GM21381 (cell line): ENCODE results near the gene IFT22.
"Not testable (repeated sequence)": the region's sequence is repeated elsewhere in the genome, so short reads cannot be mapped to it uniquely, and the experiment has no call there.

Source experiments
- ATAC-seq: cut with Tn5 transposase; IDR thresholded peaks from one replicate; pipeline ENCODE4 v1.9.1; 2021; ENCODE audit warnings: mild to moderate bottlenecking, moderate library complexity; ENCODE audit not compliant: unreplicated experiment

Gene IFT22

DNA sequence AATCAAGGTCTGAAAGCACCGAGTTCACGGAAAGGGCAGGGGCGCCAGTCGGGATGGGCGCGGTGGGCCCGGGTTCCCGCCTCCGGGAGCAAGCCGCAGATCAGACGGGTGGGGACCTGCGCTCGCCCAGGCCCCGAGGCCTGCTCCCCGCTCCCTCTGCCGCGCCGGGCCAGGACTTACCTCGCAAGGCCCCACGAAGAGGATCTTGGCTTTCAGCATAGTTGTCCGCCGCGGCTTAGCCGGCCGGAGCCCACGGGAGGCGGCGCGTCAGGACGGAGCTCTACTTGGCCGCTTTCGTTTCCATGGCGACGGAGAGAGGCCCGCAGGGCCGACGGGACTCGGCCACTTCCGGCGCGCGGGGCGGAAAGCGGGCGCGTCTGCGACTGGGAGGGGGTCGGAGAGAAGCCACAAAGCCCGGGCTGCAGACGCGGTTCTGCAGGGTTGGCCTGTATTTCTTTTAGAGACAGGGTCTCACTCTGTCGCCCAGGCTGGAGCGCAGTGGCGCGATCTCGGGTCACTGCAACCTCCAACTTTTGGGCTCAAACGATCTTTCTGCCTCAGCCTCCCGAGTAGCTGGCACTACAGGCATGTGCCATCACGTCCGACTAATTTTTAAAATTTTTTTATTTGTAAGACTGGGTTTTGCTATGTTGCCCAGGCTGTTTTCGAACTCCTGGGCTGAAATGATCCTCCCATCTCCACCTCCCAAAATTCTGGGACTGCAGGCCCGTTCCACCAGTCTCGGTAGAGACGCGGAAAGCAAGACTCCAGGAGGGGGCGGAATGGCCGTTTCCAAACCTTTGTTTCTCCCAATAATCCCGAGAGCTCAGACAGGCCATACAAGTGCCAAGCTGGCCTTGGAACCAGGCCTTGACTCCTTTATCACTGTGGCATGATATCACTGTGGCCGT is at the start of gene IFT22:
Gene IFT22, minus strand, starts transcription at position 322 of the 911 bp plus-strand sequence. Its CDS starts 103 bp downstream, at position 219.
- ATAC-seq = peak; percentile 98

DNA sequence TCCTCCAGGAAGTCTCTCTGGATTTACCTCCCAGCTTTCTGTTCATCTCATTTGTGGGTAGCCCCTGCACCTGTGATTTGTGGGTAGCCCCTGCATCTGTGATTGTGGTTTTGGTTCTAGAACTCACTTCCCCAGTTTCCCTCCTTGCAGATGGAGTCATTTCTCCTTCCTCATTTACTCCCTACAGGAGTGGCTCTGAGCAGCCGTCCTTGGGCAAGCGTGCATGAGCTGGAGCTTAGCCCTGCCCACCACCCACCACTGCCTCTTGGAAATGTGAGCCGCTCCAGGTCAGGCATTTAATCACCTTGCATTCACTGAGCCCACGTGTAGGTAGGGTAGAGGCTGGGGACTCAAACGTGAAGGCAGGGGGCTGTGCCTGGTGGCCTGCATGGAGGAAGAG is 49.2 kb upstream of the IFT22 start:
- ATAC-seq = no peak

DNA sequence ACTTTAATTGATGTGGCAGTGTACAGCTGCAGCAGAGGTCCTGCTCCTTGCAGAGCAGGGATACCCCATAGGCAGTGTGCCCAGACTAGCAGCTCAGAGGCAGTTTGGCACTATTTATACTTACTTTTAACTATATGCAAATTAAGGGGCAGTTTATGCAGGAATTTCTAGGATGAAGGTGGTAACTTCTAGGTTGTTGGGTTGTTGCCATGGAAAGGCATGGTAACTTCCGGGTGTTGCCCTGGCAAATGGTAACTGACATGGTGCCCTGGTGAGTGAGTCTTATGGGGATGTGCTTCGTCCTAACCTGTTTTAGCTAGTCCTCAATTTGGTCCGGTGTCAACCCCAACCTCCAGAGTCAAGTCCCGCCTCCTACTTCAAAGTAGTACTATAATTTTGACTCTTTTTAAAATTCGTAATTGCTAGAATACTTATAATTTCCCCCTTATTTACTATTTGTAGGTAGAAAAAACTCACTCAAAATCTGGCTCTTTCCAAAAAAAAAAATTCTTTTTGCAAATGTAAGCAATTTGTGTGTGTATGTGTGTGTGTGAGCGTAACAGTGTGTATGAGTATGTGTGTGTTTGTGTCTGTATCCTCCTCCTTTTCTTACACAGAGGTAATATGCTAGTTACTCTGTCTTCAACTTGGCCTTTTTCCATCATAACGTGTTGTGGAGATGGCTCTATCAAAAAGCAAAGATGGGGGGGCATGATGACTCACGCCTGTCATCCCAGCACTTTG is 47.0 kb upstream of the IFT22 start:
- ATAC-seq = no peak

DNA sequence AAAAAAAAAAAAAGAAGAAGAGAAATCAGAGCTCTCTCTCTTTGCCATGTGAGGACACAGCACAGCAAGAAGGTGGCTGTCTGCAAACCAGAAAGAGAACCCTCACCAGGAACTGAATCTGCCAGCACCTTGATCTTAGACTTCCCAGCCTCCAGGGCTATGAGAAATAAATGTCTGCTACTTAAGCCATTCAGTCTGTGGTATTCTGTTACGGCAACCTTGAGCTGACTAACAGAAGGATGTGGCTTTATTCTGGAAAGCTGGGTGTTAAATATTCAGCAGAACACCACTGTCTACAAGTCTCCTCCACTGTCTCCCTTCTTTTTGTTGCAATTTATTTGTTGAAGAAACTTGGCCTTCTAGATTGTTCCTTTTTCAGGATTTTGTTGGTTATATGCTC is 46.1 kb upstream of the IFT22 start:
- ATAC-seq = no peak

DNA sequence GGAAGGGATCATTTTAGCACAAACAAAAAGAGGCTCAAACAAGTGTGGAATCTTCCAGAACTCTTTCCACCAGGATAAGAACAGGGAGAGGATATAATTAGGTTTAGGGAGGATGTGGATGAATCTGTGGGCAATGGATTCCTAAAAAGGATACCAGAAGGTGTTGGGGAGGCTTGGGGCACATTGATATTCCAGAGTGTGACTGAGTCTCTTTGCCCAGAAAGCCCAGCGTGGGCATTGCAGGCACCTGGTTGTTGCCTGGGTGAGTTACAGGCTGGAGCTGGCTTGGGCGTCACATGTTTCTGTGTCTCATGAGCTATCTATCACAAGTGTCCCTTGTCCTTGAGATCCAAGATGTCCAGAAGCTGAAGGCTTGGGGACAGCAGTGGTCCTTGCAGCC is 44.3 kb upstream of the IFT22 start:
- ATAC-seq = no peak

DNA sequence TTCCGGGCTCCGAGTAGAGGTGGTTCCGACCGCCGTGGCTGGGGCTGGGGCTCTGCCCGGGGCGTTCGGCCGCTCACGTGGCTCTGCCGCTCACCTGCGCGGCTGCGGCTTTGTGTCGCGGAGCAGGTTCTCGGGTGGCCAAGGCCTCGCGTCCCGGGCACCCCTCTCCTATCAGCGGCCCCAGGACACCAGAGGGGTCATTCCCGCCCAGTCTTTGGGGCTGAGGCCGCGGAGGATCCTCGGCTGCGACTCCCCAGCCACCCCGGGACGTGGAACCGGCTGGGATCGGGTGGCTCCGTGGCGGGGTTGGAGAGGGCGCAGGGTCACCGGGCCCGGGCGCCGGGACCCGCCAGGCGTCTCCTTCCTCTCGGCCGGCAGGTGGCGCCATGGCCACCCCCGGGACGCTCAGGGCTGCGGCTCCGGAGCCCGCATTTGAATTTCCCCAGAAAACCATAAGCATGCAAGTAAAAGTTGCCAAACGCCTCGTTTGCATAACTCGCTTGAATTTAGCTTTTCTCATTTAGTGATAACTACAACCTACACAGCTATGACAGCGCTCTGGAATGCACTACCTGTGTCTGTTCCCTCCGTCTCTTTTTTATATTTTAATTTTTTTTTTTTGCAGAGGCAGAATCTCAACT is 42.2 kb upstream of the IFT22 start:
- no peak for ATAC-seq

DNA sequence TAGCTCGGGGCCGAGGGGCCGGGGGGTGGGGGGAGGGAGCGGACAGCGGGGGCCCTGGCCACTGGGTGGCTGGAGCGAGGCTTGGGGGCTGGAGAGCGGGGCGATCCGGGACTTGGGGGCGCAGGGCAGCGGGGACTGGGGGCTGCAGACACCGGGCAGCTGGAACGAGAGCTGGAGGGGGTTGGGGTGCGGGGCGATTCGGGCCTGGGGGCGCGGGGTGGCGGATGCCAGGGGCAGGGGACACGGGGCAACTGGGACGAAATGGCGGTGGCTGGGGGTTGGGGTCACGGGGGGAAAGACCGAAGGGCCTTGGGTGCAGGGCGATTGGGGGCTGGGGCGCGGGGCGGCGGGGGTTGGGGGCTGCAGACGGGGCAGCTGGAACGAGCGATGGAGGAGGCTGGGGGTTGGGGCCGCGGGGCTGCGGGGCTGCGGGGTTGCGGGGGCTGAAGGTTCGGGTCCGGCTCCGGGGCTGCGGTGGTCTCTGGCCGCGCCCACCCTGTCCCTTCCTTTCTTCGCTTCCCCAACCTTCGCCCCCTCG is 41.7 kb upstream of the IFT22 start:
- ATAC-seq = no peak

DNA sequence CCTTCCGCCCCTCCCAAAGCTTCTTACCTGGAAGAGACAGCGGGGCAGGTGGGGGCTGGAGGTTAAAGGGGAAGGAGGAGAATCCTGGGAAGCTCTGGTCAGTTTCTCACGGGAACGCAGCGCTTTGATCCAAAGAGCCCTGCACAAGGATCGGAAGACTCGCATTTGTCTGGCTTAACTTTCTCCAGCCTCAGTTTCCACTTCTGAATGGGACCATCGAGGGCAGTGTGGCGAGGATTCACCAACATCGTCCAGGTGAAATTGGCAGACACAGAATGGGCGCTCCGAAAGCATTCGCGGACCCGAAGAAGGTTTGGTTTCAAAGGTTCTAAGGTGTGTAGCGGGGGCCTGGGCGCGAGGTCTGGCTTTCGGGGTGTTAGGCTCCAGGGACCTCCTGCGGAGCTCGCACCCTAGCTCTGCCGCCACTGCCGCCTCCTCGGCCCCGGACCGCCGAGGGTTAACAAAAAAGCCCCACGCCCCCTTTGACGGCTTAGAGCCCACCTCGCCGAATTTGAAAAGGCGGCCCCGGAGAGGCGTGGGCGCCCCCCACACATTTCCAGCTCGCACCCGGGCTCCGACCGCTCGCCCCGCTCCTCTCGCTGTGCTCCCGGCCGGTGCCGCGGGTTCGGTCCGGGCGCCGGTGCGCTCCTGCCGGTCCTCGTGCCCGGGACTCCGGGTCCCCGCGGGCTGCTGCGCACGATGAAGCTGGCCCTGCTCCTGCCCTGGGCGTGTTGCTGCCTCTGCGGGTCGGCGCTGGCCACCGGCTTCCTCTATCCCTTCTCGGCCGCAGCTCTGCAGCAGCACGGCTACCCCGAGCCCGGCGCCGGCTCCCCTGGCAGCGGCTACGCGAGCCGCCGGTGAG is 41.0 kb upstream of the IFT22 start, which contains the start of gene COL26A1:
Gene COL26A1, plus strand, starts transcription at position 542 of the 862 bp plus-strand sequence. Its CDS starts 158 bp downstream, at position 700.
- ATAC-seq = no peak

DNA sequence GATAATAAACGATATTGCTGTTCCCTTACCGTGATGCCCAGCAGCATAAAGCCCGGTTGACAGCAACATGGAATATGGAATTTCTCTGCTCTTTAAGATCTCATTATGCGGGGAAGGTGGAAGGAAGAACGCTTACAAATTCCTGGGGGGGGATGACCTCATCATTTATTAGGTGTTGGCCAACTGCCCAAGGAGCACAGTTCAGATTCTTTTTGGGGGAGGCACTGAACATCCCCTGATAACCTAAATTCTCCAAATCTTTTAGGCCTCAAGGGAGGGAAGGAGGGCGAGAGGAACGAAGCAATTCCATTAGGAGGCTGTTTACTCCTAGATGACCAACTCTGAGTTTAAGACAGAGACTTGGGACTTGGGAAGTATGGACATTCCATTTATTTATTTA is 35.8 kb upstream of the IFT22 start:
- ATAC-seq = no peak

DNA sequence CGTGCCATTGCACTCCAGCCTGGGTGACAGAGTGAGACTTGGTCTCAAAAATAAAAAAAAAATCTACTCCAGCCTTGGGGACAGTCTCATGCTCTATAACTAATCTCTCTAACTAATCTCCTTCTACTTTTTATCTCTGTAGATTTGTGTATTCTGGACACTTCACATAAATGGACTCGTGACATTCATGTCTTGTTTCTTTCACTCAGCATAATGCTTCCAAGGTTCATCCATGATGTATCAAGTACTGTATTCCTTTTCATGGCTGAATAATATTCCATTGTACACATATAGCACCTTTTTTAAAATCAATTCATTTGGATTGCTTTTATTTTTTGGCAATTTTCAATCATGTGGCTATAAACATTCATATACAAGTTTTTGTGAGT is 31.3 kb upstream of the IFT22 start:
- ATAC-seq = no peak

DNA sequence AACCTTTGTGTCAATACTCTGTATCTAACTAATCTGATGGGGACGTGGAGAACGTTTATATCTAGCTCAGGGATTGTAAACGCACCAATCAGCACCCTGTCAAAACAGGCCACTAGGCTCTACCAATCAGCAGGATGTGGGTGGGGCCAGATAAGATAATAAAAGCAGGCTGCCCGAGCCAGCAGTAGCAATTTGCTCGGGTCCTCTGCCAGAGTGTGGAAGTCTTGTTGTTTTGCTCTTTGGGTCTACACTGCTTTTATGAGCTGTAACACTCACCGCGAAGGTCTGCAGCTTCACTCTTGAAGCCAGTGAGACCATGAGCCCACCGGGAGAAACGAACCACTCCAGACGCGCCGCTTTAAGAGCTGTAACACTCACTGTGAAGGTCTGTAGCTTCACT is 27.7 kb upstream of the IFT22 start:
- ATAC-seq = not testable (repeated sequence)

DNA sequence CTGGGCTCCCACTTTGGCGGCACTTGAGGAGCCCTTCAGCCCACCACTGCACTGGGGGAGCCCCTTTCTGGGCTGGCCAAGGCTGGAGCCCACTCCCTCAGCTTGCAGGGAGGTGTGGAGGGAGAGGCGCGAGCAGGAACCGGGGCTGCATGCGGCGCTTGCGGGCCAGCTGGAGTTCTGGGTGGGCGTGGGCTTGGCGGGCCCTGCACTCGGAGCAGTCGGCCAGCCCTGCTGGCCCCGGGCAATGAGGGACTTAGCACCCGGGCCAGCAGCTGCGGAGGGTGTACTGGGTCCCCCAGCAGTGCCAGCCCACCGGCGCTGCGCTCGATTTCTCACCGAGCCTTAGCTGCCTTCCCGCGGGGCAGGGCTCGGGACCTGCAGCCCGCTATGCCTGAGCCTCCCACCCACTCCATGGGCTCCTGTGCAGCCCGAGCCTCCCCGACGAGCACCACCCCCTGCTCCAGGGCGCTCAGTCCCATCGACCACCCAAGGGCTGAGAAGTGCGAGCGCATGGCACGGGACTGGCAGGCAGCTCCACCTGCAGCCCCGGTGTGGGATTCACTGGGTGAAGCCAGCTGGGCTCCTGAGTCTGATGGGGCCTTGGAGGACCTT is 26.9 kb upstream of the IFT22 start:
- not testable (repeated sequence) for ATAC-seq

DNA sequence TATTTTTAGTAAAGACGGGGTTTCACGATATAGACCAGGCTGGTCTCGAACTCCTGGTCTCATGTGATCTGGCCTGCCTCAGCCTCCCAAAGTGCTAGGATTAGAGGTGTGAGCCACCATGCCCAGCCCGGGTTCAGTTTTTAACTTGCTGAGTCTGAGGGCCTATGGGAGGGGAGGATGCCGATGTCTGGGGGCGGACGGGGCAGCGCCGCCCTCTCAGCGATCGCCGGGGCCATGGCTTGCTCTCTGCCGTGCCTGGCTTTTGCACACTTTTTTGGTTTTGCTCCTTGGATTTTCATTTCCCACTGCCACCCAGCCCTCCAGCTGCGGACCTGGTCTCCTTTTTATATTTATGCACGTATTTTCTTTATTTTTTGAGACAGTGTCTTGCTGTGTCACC is 25.9 kb upstream of the IFT22 start:
- no peak for ATAC-seq

DNA sequence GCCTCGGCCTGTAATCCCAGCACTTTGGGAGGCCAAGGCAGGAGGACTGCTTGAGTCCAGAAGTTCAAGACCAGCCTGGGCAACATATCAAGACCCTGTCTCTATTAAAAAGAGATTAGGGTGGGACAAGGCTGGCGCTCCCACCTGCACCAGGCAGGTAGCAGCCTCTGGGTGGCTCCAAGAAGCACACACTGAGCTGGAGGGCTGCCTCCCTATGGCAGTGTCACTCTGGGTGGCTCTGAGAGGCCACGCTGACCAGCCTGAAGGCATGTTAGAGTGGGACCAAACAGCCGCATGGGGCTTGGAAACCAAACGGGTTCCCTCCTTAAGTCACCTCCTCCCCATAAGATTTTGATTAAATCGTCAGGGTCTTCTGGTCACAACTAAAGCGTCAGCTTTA is 21.3 kb upstream of the IFT22 start:
- ATAC-seq = no peak

DNA sequence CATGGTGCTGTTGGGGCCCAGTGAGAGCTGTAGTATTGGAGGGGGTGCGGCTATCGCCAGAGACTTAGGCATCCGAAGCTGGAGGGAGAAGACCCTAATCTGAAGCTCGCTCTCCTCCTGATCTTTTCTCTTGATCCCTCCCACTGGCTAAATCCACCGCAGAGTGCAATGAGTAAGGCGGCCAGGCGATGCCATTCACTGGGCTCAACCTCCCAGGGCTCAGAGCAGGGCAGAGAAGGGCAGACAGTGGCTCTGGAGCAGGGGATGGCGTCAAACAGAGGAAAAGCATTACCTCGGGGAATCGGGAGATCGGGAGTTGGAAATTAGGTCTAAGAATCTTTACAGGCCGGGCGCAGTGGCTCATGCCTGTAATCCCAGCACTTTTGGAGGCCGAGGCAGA is 18.8 kb upstream of the IFT22 start:
- ATAC-seq = no peak

DNA sequence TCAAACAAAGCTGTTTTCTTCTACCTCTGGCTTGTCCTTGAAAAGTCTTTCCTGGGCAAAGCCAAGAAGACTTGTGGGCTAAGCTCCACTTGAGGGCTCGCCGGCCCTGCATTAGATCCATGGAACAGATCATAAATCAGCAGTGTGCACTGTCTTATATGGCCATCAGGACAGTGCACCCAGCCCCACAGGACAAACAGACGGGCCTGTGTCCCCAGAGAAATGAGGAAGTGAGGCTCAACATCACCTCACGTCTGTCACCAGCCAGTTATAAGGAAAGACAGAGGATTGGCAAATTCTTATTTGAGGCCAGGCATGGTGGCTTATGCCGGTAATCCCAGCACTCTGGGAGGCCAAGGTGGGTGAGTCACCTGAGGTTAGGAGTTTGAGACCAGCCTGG is 12.3 kb upstream of the IFT22 start:
- ATAC-seq = no peak

DNA sequence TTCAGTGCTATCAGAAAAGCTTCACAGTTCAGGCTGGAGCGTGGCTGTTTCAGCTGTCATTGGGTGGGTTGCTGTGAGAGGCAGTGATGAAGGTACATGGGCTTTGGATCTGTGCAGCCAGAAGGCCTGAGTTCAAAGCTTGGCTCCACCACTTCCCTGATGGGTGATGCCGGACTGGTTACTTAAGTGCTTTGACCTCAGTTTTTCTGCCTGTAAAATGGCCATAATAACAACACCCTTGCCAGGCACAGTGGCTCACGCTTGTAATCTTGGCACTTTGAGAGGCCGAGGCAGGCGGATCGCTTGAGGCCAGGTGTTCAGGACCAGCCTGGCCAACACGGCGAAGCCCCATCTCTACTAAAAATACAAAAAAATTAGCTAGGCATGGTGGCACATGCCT is 10.4 kb upstream of the IFT22 start:
- no peak for ATAC-seq

DNA sequence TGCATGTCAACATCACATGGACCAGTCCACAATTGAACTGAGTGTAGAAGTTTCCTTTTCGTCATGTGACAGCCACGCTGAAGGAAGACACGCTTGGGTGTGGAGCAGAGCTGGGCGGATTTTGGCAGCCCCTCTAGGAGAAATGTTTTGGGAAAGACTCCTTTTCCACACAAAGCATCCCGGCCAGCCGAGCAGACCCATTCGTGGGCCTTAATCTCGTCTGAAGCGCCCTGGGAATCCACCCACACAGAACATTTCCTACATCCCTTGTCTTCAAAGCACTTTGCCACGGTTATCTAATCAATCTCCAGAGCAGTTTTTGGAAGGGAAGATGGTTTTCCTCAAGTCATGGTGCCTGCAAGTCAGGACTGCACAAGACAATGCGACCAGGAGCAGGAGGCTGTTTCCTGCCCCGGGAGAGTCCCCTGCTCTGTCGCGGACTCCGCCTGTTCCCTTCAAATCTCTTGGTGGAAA is 8.4 kb upstream of the IFT22 start:
- no peak for ATAC-seq

DNA sequence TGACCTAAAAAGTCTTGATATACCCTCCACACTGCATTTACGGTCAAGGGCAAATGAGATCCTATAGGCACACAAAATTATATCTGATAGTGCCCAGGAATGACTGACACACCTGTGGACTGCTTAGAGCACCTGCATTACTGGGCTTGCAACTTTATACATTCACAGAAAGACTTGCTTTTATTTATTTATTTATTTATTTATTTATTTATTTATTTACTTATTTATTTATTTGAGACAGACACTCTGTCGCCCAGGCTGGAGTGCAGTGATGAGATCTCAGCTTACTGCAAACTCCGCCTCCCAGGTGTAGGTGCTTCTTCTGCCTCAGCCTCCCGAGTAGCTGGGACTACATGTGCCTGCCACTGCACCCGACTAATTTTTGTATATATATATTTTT is 6.5 kb upstream of the IFT22 start:
- no peak for ATAC-seq

DNA sequence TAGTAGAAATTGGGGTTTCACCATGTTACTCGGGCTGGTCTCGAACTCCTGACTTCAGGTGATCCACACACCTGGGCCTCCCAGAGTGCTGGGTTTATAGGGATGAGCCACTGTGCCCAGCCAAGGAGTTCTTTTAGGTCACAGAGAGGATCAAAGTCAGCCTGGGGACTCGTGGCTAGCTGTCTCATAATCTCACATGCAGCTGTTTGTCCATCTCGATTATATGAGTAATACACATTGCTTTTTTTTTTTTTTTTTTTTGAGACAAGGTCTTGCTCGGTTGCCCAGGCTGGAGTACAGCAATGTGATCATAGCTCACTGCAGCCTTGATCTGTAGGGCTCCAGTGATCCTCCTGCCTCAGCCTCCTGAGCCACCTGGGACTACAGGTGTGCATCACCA is 2.2 kb downstream of the IFT22 start:
- ATAC-seq = no peak
